A549 (cell line): ENCODE data around the gene ZNF423. TPM values are rescaled to one million over a fixed set of nuclear protein-coding genes. Genes with fewer than 3 reads are reported as not detected.

Experiments used
- ATAC-seq, 2 experiments: fragments of 200-7000 bp in 1 of 2; fragments of >200 bp in 1 of 2; cut with Nextera tagmentation in 1 of 2; cut with Tn5 transposase in 1 of 2; 3 replicates each; pipeline versions ENCODE4 v1.8.0 to v1.9.1; 2018 to 2020; ENCODE audit warnings: mild to moderate bottlenecking in 1 of 2, moderate library complexity in 1 of 2
- CTCF ChIA-PET: fragments of 300-600 bp; sonication (Branson Sonifier 250); formaldehyde crosslinking; extraction: SDS; loops from one replicate; lab custom pipeline; 2021; ENCODE audit warnings: antibody characterized with exemption, inconsistent platforms; lab: Yijun Ruan, JAX
- POLR2A ChIA-PET: fragments of 350-600 bp; formaldehyde crosslinking; extraction: SDS; loops from one replicate; lab custom pipeline; 2021; ENCODE audit warnings: antibody characterized with exemption, inconsistent platforms; lab: Yijun Ruan, JAX
- DNase-seq, 2 experiments: peaks; one replicate each; pipeline versions ENCODE4 v3.0.0 to v3.0.0-alpha.2; 2011 to 2016; ENCODE audit warnings: low read depth in 1 of 2, low spot score in 1 of 2
- FAIRE-seq: peaks from 2 replicates; lab custom pipeline; 2011; peaks lifted over from hg19 to GRCh38; lab: Jason Lieb, UNC
- H3K27ac ChIP-seq, 2 experiments: fragments of >200 bp; sonication (Bioruptor Twin); formaldehyde crosslinking; 3 replicates each; pipeline ENCODE4 v1.5.1; 2016 to 2017
- H3K4me1 ChIP-seq: fragments of >200 bp; sonication (Bioruptor Twin); formaldehyde crosslinking; 3 replicates; pipeline ENCODE4 v1.6.1; 2016
- H3K4me2 ChIP-seq: fragments of >200 bp; sonication (Bioruptor Twin); formaldehyde crosslinking; 3 replicates; pipeline ENCODE4 v1.6.1; 2016
- H3K4me3 ChIP-seq: fragments of >200 bp; sonication (Bioruptor Twin); formaldehyde crosslinking; 3 replicates; pipeline ENCODE4 v1.5.1; 2016
- H3K9me3 ChIP-seq: fragments of >200 bp; sonication (Bioruptor Twin); formaldehyde crosslinking; 3 replicates; pipeline ENCODE4 v1.6.1; 2016
- BHLHE40 ChIP-seq: IDR thresholded peaks from 2 replicates; pipeline ENCODE4 v1.6.1; 2012; ENCODE audit warnings: low read depth, low read length, inconsistent platforms
- CBX8 ChIP-seq: fragments of 200-600 bp; sonication (generic); IDR thresholded peaks from 2 replicates; pipeline ENCODE4 v1.6.1; 2016
- CHD2 ChIP-seq: fragments of 150-350 bp; IDR thresholded peaks from 2 replicates; pipeline ENCODE4 v1.6.1; 2014; ENCODE audit warnings: low read length; ENCODE audit not compliant: partially characterized antibody
- CHD4 ChIP-seq: fragments of 200-600 bp; sonication (generic); IDR thresholded peaks from 2 replicates; pipeline ENCODE4 v1.6.1; 2016; ENCODE audit warnings: antibody characterized with exemption, mild to moderate bottlenecking, borderline replicate concordance
- CTCF ChIP-seq: fragments of >200 bp; sonication (Bioruptor Twin); formaldehyde crosslinking; IDR thresholded peaks from 3 replicates; pipeline ENCODE4 v1.5.1; 2016
- E2F6 ChIP-seq: IDR thresholded peaks from 2 replicates; pipeline ENCODE4 v1.6.1; 2012; ENCODE audit warnings: low read depth, borderline replicate concordance
- EHMT2 ChIP-seq: fragments of 200-600 bp; sonication (generic); IDR thresholded peaks from 2 replicates; pipeline ENCODE4 v1.6.1; 2016; ENCODE audit warnings: antibody characterized with exemption, low read depth, mild to moderate bottlenecking, moderate library complexity
- GATA3 ChIP-seq: IDR thresholded peaks from 2 replicates; pipeline ENCODE4 v1.6.1; 2012; ENCODE audit warnings: borderline replicate concordance
- HDAC2 ChIP-seq: fragments of 200-600 bp; sonication (generic); IDR thresholded peaks from 2 replicates; pipeline ENCODE4 v1.6.1; 2016
- HES2 ChIP-seq: fragments of >200 bp; sonication (Bioruptor Twin); formaldehyde crosslinking; IDR thresholded peaks from 2 replicates; pipeline ENCODE4 v1.6.1; 2016
- HEYL ChIP-seq: fragments of 250-450 bp; sonication (Bioruptor Pico); IDR thresholded peaks from 2 replicates; pipeline ENCODE4 v1.8.0; 2021; ENCODE audit warnings: mild to moderate bottlenecking, moderate library complexity
- HOXB13 ChIP-seq: fragments of 250-450 bp; sonication (Bioruptor Pico); IDR thresholded peaks from 2 replicates; pipeline ENCODE4 v1.5.0; 2020; ENCODE audit warnings: low read depth, mild to moderate bottlenecking, moderate library complexity
- MAX ChIP-seq: IDR thresholded peaks from 2 replicates; pipeline ENCODE4 v1.6.1; 2012
- NFE2L2 ChIP-seq: fragments of 150-350 bp; conservative IDR thresholded peaks from 2 replicates; pipeline ENCODE4 v1.6.1; 2014; ENCODE audit warnings: low read length
- PBX3 ChIP-seq: IDR thresholded peaks from 2 replicates; pipeline ENCODE4 v1.6.1; 2012
- POLR2AphosphoS2 ChIP-seq: conservative IDR thresholded peaks from 2 replicates; pipeline ENCODE4 v1.6.1; 2012; ENCODE audit warnings: low read length, improper control_type of control experiment, inconsistent platforms
- RCOR1 ChIP-seq: fragments of 150-350 bp; IDR thresholded peaks from 2 replicates; pipeline ENCODE4 v1.6.1; 2014; ENCODE audit warnings: antibody characterized with exemption, low read length, low read depth
- REST ChIP-seq: fragments of 200-600 bp; sonication (generic); IDR thresholded peaks from 2 replicates; pipeline ENCODE4 v1.6.1; 2016; ENCODE audit warnings: antibody characterized with exemption, mild to moderate bottlenecking, moderate library complexity
- TFCP2L1 ChIP-seq: fragments of 250-450 bp; sonication (Bioruptor Pico); IDR thresholded peaks from 2 replicates; pipeline ENCODE4 v1.5.0; 2021; ENCODE audit warnings: mild to moderate bottlenecking
- ZC3H11A ChIP-seq: fragments of 450-650 bp; IDR thresholded peaks from 2 replicates; pipeline ENCODE4 v1.6.1; 2014; ENCODE audit warnings: antibody characterized with exemption, mild to moderate bottlenecking
- ZNF302 ChIP-seq: fragments of 250-450 bp; sonication (Bioruptor Pico); IDR thresholded peaks from 2 replicates; pipeline ENCODE4 v1.9.0; 2021; ENCODE audit warnings: inconsistent platforms, mild to moderate bottlenecking, moderate library complexity
- ZSCAN20 ChIP-seq: fragments of 250-450 bp; sonication (Bioruptor Pico); IDR thresholded peaks from 2 replicates; pipeline ENCODE4 v1.8.0; 2022; ENCODE audit warnings: mild to moderate bottlenecking, moderate library complexity
- WGBS: methylation state at CpG from one replicate; pipeline ENCODE4 v1.1.6; 2017; ENCODE audit errors: missing lambda C conversion rate; 5-methylcytosine and 5-hydroxymethylcytosine counted together
- polyA plus RNA-seq, 4 experiments: library from polyadenylated mRNA; depleted of rRNA in 3 of 4; stranded (reverse); fragments of >200 nt; fragmentation: RNase III in 1 of 4; extraction: RNeasy Plus Mini Kit Qiagen cat#74134 plus additional on column Dnase treatment in 1 of 4; gene quantifications; 2 replicates in 3 of 4; 3 replicates in 1 of 4; pipeline ENCODE4 v1.2.3, GENCODE V29; 2011 to 2017

Gene ZNF423
- polyA plus RNA-seq, 2 of the 4 experiments (the other 2 are of a cell fraction) = 0.04 to 0.10 TPM

GRCh38 chr16:49862694-49863093 lies 6.8 kb upstream of the ZNF423 start:
- Histone ChIP-seq H3K4me1 (peaks cover 13% of the 10 kb centered on the region; the same call in 1 of the 3 replicates), H3K27ac (no peak overlapping the region), H3K4me3 (no peak overlapping the region)
- CTCF ChIA-PET = interaction anchor here (0.7 to 1.6 kb wide), 5 partner anchors 14 to 944 kb away, joined by 3 to 12 read pairs (median 3); no protein-coding TSS in a partner anchor
- 22% methylated on average over 4 of the region's 4 CpGs for WGBS
- no peak for DNase-seq
- no peak for TF ChIP-seq CBX8
- no peak for TF ChIP-seq NFE2L2
- TF ChIP-seq EHMT2 = no peak
- TF ChIP-seq HEYL (CRISPR knock-in tag) = no peak
- no peak for TF ChIP-seq PBX3
- no peak for TF ChIP-seq ZNF302 (CRISPR knock-in tag)
- no peak for TF ChIP-seq RCOR1
- no peak for TF ChIP-seq CHD4
- TF ChIP-seq ZSCAN20 (CRISPR knock-in tag) = no peak
- no peak for TF ChIP-seq GATA3
- no peak for TF ChIP-seq CHD2
- no peak for TF ChIP-seq E2F6
- no peak for TF ChIP-seq TFCP2L1 (CRISPR knock-in tag)
- TF ChIP-seq REST = no peak
- no peak for TF ChIP-seq HES2
- TF ChIP-seq, all 56 proteins: peak for 0
- no peak for FAIRE-seq
- no peaks in the 10 kb centered on the region for H3K9me3 ChIP-seq
- POLR2A ChIA-PET = no interaction called here
- ATAC-seq = no peak
- H3K4me2 ChIP-seq = no peak overlapping the region

GRCh38 chr16:49861299-49861698 lies 5.4 kb upstream of the ZNF423 start:
- WGBS = 60% methylated on average over 6 of the region's 6 CpGs
- peaks cover 19% of the 10 kb centered on the region; the same call in 2 of the 3 replicates for H3K4me1 ChIP-seq
- TF ChIP-seq POLR2AphosphoS2 = no peak
- TF ChIP-seq NFE2L2 = no peak
- TF ChIP-seq EHMT2 = no peak
- TF ChIP-seq CBX8 = no peak
- no peak for TF ChIP-seq ZC3H11A
- TF ChIP-seq HEYL (CRISPR knock-in tag) = no peak
- no peak for TF ChIP-seq BHLHE40
- TF ChIP-seq MAX = no peak
- no peak for TF ChIP-seq CTCF
- no peak for TF ChIP-seq HOXB13
- TF ChIP-seq HDAC2 = no peak
- no peak for TF ChIP-seq E2F6
- no peaks in the 10 kb centered on the region for H3K9me3 ChIP-seq
- FAIRE-seq (no peak), DNase-seq (no peak), ATAC-seq (no peak)
- no peak overlapping the region for H3K4me2 ChIP-seq
- no peak overlapping the region for H3K4me3 ChIP-seq
- H3K27ac ChIP-seq = no peak overlapping the region
- ChIA-PET CTCF (interaction anchor here (0.8 kb wide), 1 partner anchor 457 kb away, joined by 3 read pairs; no protein-coding TSS in a partner anchor), POLR2A (no interaction called here)
